GM18511 (cell line): Measurements from ENCODE around the gene MACC1.
"Not testable (repeated sequence)": the region's sequence is repeated elsewhere in the genome, so short reads cannot be mapped to it uniquely, and the experiment has no call there.

Experiments used
- ATAC-seq: cut with Tn5 transposase; IDR thresholded peaks from one replicate; pipeline ENCODE4 v1.9.1; 2021; ENCODE audit warnings: mild to moderate bottlenecking, moderate library complexity; ENCODE audit not compliant: unreplicated experiment

MACC1 gene

GRCh38 chr7:20208651-20209307 is 8.4 kb downstream of the MACC1 start:
- no peak for ATAC-seq

GRCh38 chr7:20207811-20208210 is 9.4 kb downstream of the MACC1 start:
- ATAC-seq = not testable (repeated sequence)

GRCh38 chr7:20206104-20206896 is 10.9 kb downstream of the MACC1 start:
- no peak for ATAC-seq

GRCh38 chr7:20203316-20203715 is 13.9 kb downstream of the MACC1 start:
- ATAC-seq = no peak

- ATAC-seq = peak; percentile 48
These were observed 15.8 kb downstream of the MACC1 start for GRCh38 chr7:20201380-20201779.

- ATAC-seq = peak; percentile 27
These were observed 16.2 kb downstream of the MACC1 start for GRCh38 chr7:20200971-20201370.

- ATAC-seq = peak; percentile 35
These were observed 16.8 kb downstream of the MACC1 start for GRCh38 chr7:20200361-20200760.

- peak; percentile 90 for ATAC-seq
These were observed 18.0 kb downstream of the MACC1 start for GRCh38 chr7:20199015-20199737.

- no peak for ATAC-seq
These were observed 18.9 kb downstream of the MACC1 start for GRCh38 chr7:20198260-20198659.

- no peak for ATAC-seq
These were observed 19.3 kb downstream of the MACC1 start for GRCh38 chr7:20197837-20198236.

- ATAC-seq = no peak
These were observed 19.9 kb downstream of the MACC1 start for GRCh38 chr7:20197125-20197748.

- no peak for ATAC-seq
These were observed 22.7 kb downstream of the MACC1 start for GRCh38 chr7:20194343-20194995.

GRCh38 chr7:20193873-20194272 is 23.3 kb downstream of the MACC1 start:
- ATAC-seq = peak; percentile 14

GRCh38 chr7:20193242-20193777 is 23.9 kb downstream of the MACC1 start:
- ATAC-seq = peak; percentile 85

- ATAC-seq = no peak
These were observed 25.8 kb downstream of the MACC1 start for GRCh38 chr7:20191391-20191869.

GRCh38 chr7:20190560-20191390 is 26.4 kb downstream of the MACC1 start:
- no peak for ATAC-seq

- ATAC-seq = no peak
These were observed 27.3 kb downstream of the MACC1 start for GRCh38 chr7:20189852-20190251.

- ATAC-seq = no peak
These were observed 28.6 kb downstream of the MACC1 start for GRCh38 chr7:20188567-20188966.

GRCh38 chr7:20187850-20188249 is 29.3 kb downstream of the MACC1 start:
- not testable (repeated sequence) for ATAC-seq
